ENCODE measurements around the gene TMEM132E. TPM values are rescaled to one million over a fixed set of nuclear protein-coding genes. Genes with fewer than 3 reads are reported as not detected.

The TMEM132E gene
- polyA plus RNA-seq, 10 donors: 0.10 to 0.69 (median 0.42) TPM

GRCh38 chr17:34634551-34635160 is 55.3 kb downstream of the TMEM132E start:
- no peak for DNase-seq

DNA sequence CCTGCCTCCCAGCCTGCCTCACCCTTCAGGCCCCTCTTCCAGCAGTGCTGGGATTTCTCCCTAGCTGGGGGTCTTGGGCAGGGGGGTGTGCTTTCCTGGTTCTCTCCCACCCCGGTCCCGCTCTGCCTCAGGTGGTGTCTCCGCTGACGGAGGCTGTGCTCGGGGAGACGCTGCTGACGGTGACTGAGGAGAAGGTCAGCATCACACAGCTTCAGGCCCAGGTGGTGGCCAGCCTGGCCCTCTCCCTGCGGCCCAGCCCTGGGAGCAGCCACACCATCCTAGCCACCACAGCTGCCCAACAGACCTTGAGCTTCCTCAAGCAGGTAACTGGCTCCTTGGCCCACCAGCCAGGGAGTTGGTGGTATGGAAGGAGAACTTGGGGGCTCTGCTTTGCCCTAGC is 56.5 kb downstream of the TMEM132E start:
- no peak for DNase-seq

DNA sequence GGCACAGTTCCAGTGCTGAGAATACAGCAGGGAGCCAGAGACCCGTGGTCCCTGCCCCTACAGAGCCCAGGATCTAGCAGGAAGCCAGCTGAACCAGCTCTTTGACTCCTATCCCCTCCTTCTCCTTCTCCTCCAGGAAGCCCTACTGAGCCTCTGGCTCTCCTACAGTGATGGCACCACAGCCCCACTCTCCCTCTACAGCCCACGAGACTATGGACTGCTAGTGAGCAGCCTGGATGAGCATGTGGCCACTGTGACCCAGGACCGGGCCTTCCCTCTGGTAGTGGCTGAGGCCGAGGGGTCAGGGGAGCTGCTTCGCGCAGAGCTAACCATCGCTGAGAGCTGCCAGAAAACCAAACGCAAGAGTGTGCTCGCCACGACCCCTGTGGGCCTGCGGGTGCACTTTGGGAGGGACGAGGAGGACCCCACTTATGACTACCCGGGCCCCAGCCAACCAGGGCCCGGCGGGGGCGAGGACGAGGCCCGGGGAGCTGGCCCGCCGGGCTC is 57.7 kb downstream of the TMEM132E start:
- DNase-seq: no peak

DNA sequence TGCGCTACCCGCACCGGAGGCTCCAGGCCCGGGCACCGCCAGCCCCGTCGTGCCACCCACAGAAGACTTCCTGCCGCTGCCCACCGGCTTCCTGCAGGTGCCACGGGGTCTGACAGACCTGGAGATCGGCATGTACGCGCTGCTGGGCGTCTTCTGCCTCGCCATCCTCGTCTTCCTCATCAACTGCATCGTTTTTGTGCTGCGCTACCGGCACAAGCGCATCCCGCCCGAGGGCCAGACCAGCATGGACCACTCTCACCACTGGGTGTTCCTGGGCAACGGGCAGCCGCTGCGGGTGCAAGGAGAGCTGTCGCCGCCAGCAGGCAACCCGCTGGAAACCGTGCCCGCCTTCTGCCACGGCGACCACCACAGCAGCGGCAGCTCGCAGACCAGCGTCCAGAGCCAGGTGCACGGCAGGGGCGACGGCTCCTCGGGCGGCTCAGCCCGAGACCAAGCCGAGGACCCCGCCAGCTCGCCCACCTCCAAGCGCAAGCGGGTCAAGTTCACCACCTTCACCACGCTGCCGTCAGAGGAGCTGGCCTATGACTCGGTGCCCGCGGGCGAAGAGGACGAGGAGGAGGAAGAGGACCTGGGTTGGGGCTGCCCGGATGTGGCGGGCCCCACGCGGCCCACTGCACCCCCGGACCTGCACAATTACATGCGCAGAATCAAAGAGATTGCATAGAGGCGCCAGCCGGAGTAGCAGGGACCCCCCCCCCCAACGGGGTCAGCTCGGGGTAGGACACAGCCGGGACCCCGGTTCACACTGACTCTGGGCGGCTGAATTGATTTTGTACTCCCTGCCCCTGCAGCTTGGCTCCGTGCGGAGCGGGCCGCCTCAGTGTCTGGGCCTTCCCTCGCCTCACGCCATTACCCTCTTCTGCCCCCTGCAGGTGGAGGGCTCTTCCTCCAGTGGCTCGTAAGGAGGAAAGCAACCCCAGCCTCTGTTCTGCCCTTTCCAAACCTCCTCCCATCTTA is 58.5 kb downstream of the TMEM132E start:
- DNase-seq: peak; percentile 56 to 85 (median 77)

- no peak for DNase-seq
Measured at GRCh38 chr17:34638526-34639260, 59.3 kb downstream of the TMEM132E start.

DNA sequence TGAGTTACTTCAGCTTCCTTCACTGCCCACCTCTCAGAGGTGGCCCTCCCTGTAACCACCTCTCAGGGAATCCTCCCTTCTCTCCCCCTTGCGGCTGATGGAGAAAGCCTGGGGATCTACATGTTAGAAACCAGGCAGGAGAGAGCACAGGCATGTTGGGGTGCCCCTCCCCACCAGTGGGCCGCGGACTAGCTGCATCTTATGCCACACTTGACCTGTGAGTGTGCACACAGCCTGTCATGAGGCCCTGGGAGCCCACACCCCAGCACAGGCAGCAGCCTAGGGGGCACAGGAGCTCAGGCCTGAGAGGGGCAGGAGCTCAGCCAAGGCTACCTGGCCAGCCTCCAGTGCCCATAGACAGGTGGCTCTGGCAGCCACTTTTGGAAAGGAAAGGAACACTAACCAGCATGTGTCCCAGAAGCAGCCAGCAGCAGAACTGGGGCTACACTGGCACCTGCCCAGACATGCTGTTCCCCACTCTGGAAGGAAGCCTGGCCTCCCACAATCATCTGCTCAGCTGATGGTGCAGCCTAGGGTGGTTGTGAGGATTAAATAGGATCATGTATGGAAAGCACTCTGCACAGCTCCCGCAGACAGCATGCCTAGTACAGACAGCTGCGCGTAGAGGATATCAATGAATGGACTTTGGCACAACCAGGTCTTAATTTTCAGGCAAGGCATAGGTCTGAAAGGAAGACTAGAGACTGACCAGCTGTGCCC is 60.5 kb downstream of the TMEM132E start:
- DNase-seq: peak; percentile 17 to 34 (median 30)

- no peak for DNase-seq
Measured at GRCh38 chr17:34641368-34641767, 62.0 kb downstream of the TMEM132E start.

- DNase-seq: peak in 1 of 3 donors; percentile 3
Measured at GRCh38 chr17:34644941-34645550, 65.7 kb downstream of the TMEM132E start.

DNA sequence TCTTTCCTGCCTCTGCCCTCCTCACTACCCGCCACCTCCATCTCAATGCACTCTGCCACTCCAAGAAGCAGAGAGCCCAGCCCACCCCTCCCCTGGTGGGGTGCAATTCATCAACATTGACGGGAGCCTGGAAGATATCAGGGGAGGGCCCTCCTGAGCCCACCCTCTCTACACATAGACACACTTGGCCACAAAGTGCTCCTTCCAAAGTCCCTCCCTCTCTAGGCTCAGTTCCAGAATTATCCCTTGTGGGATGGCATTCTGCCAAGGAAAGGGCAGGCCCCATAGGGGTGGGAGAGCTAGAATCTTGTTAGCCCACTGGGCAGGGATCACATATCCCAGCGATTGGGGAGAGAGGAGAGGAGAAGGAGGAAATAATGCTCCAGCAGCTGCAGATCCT is 66.2 kb downstream of the TMEM132E start:
- DNase-seq: peak; percentile 7 to 34 (median 14)

- no peak for DNase-seq
Measured at GRCh38 chr17:34647511-34647910, 68.1 kb downstream of the TMEM132E start.

DNA sequence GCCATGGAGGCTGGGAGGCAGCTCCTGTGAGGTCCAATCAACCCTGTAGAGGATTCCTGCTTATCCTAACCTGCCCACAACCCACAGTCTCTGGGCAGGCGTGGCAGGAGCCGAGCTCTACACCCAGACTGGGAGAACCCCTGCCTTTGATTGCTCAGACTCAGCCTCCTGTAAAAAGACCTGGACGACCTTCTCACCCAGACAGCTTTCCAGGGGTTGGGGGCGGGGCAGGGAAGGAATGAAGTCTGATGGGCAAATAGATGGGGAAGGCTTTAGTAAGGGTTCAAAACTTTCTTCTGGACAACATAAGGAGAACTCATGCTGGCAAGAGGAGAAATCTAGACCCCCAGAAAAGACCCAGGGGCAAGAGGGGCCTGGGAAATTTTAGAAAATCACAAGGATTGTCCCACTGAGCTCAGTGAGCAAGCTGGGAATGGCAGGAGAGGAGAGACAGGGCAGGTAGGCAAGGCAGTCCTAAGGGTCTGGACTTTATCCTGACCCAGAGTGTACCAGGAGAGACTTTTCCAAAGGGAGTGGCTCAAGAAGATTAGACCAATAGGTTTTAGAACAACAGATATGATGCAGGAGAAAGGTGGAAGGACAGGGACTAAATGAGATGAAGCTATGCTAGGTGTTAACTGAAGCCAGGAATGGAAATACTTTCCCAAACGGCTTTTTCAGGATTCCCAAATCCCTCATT is 70.8 kb downstream of the TMEM132E start:
- no peak for DNase-seq

DNA sequence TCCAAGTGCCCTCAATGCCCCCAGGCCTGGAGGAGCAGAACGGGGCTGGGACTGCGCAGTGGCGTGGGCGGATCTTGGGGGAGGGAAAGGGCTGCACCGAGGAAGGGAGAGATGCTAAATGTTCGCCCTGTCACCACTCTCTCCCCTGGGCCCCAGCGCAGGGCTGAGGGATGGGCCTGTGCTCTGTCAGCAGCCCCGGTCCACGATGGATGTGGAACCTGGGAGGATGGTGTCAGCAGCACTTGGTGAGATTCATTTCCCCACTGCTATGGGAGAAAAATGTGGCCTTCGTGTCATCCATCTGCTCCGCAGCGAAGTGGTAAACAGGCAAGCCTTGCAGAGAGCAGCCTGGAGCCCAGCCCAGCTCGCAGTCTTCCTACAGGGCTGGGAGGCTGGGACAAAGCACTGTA is 72.0 kb downstream of the TMEM132E start:
- no peak for DNase-seq

- no peak for DNase-seq
Measured at GRCh38 chr17:34652021-34652555, 72.7 kb downstream of the TMEM132E start.

DNA sequence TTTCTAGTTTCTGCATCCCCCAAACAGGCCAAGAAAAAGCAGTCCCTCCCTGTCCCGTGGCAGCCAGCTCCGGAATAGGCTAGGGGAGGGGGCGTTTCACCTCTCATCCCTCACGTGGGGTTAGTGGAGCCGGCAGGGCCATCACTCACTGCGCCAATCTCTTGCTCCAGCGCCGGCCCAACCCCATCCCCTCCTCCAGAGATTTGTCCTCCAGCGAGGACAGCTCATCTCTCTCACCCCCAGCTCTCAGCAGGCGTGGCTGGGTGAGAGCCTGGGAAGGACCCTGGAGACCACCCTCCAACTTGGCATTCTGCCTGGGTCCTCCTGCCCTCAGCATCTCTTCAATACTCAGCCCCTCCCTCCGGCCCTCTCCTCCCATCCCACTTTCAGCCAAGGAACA is 74.1 kb downstream of the TMEM132E start:
- DNase-seq: peak in 1 of 3 donors; percentile 39

- no peak for DNase-seq
Measured at GRCh38 chr17:34654276-34654880, 75.0 kb downstream of the TMEM132E start.

GRCh38 chr17:34654881-34655276 is 75.5 kb downstream of the TMEM132E start:
- no peak for DNase-seq

GRCh38 chr17:34656801-34657200 is 77.4 kb downstream of the TMEM132E start:
- DNase-seq: no peak

DNA sequence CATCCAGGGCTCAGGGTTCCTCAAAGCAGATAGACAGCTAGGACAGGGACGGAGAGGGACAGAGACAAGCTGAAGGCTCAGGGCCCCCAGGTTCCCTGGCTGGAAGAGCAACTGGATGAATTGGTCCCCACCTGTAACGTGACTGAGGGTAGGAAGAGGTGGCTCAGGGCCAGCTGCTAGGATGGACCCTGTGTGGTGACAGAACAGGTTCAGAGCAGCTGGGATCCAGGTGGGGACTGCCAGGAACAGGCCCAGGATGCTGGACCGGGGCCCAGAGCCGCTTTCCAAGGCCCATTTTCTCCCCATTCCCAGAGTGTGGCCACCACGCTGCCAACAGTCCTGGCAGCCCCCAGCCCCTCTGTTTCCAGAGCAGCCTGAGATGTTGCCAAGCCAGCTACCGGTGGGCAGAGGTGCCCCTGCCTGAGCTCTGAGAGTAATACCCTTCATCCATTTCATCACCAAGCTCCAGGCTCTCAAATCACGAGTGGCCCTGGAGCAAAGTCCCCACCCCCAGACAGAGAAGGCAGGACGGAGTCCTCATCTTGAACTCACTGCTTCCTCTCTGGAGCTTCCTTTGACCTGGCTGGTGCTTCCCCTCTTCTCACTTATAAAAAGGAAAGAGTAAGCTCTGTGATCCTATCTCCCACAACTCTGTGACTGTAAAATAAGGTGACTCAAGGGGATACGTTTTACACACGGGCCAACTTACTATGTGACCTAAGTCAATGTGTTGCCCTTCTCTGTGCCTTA is 79.6 kb downstream of the TMEM132E start:
- DNase-seq: no peak

DNA sequence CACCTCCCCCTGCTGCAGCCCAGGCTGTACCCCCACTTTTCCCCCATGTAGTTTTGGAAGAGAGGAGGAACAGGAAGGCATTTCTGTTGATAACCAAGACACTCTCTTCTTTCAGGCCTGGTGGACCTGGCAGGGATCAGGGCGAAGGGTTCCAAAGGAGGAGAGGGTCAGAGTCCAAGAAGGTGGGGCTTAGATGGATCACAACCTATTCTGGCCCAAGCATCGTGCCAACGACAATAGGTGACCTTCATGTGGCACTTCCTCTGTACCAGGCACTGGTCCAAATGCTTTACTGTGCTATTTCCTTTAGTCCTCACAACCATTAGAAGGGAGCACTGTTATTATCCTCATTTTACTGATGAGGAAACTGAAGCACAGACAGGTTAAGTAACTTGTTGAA is 84.3 kb downstream of the TMEM132E start:
- DNase-seq: no peak

Data from muscle of back (tissue), 11 donors.